Measurements from ENCODE around the gene GUCY1A1.

GRCh38 chr4:155766622-155767021 is 100.0 kb downstream of the GUCY1A1 start:
- TF ChIP-seq POLR2A (IDR thresholded peaks at IDR 0.05) (no peak), CTCF (IDR thresholded peaks at IDR 0.05 in 8 of 11, conservative IDR thresholded peaks at IDR 0.05 in 3 of 11) (no peak)

All from spleen (tissue), 7 donors.